Measurements from ENCODE around the gene ASF1A.
"Not testable (repeated sequence)": the region's sequence is repeated elsewhere in the genome, so short reads cannot be mapped to it uniquely, and the experiment has no call there.

ASF1A gene

GRCh38 chr6:118893807-118894424, at the start of gene ASF1A:
ASF1A (plus strand) TSS chr6:118894152; CDS start chr6:118894414, 262 bp downstream.
- peak; percentile 99 for DNase-seq

GRCh38 chr6:118844915-118845314, 49.0 kb upstream of the ASF1A start:
- no peak for DNase-seq

GRCh38 chr6:118853408-118853807, 40.5 kb upstream of the ASF1A start:
- DNase-seq = no peak

- DNase-seq = no peak
These were observed 37.7 kb upstream of the ASF1A start for GRCh38 chr6:118856301-118856700.

GRCh38 chr6:118859517-118860064, 34.4 kb upstream of the ASF1A start:
- DNase-seq = no peak

- DNase-seq = no peak
These were observed 33.6 kb upstream of the ASF1A start for GRCh38 chr6:118860363-118860762.

GRCh38 chr6:118860880-118861279, 33.1 kb upstream of the ASF1A start:
- no peak for DNase-seq

- DNase-seq = no peak
These were observed 31.5 kb upstream of the ASF1A start for GRCh38 chr6:118862443-118862842.

GRCh38 chr6:118864341-118865099, 29.4 kb upstream of the ASF1A start:
- no peak for DNase-seq

GRCh38 chr6:118865100-118865391, 28.9 kb upstream of the ASF1A start:
- DNase-seq = no peak

GRCh38 chr6:118867181-118867580, 26.8 kb upstream of the ASF1A start:
- no peak for DNase-seq

GRCh38 chr6:118868901-118869300, 25.1 kb upstream of the ASF1A start:
- not testable (repeated sequence) for DNase-seq

GRCh38 chr6:118869350-118869749, 24.6 kb upstream of the ASF1A start:
- DNase-seq = no peak

- DNase-seq = no peak
These were observed 23.9 kb upstream of the ASF1A start for GRCh38 chr6:118869894-118870589.

- no peak for DNase-seq
These were observed 22.6 kb upstream of the ASF1A start for GRCh38 chr6:118871331-118871730.

- no peak for DNase-seq
These were observed 21.6 kb upstream of the ASF1A start for GRCh38 chr6:118872318-118872717.

- no peak for DNase-seq
These were observed 21.2 kb upstream of the ASF1A start for GRCh38 chr6:118872726-118873125.

GRCh38 chr6:118873239-118873638, 20.7 kb upstream of the ASF1A start:
- DNase-seq = no peak

- DNase-seq = no peak
These were observed 18.3 kb upstream of the ASF1A start for GRCh38 chr6:118875672-118876071.

- DNase-seq = no peak
These were observed 17.8 kb upstream of the ASF1A start for GRCh38 chr6:118876198-118876597.

- DNase-seq = no peak
These were observed 17.1 kb upstream of the ASF1A start for GRCh38 chr6:118876814-118877213.

GRCh38 chr6:118877806-118878205, 16.1 kb upstream of the ASF1A start:
- DNase-seq = no peak

GRCh38 chr6:118881440-118882313, 12.3 kb upstream of the ASF1A start:
- no peak for DNase-seq

Measured in left hindlimb (tissue), 1 donor.